ENCODE data around the gene MYOG. TPM values are rescaled to one million over a fixed set of nuclear protein-coding genes. Genes with fewer than 3 reads are reported as not detected.
A peak's percentile ranks its signal among the peaks of the same experiment; 100 is the strongest.

The MYOG gene
- total RNA-seq, 1 experiment from 2014 or later, result not detected

GRCh38 chr1:203130358-203130985, 44.7 kb upstream of the MYOG start:
- no TSS peak for BruUV-seq (replicated peaks)
- CTCF ChIA-PET, result interaction anchor here (1.4 to 1.9 kb wide), 3 partner anchors 9 to 42 kb away, joined by 3 to 7 read pairs (median 5); no protein-coding TSS in a partner anchor

GRCh38 chr1:203129501-203130231, 43.9 kb upstream of the MYOG start:
- H3K27me3 Mint-ChIP-seq (ENCODE audit: unreplicated experiment), result peaks cover 53% of the 10 kb centered on the region
- TF ChIP-seq CTCF (IDR thresholded peaks at IDR 0.05; ENCODE audit: unreplicated experiment), result no peak
- peaks cover 8% of the 10 kb centered on the region for H3K36me3 Mint-ChIP-seq (ENCODE audit: insufficient read depth, unreplicated experiment)
- no peaks in the 10 kb centered on the region for H3K9me3 Mint-ChIP-seq (ENCODE audit: low read depth, unreplicated experiment)
- no peak overlapping the region for H3K4me3 Mint-ChIP-seq (ENCODE audit: low read depth, unreplicated experiment)
- CTCF ChIA-PET, result interaction anchor here (0.6 to 1.9 kb wide), 4 partner anchors 9 to 337 kb away, joined by 3 to 7 read pairs (median 4); no protein-coding TSS in a partner anchor
- peak; percentile 68 for DNase-seq
- no peak overlapping the region for H3K27ac Mint-ChIP-seq (ENCODE audit: unreplicated experiment)
- intact Hi-C loops (cut with micrococcal nuclease; ENCODE audit: unreplicated experiment), result no loop called here
- H3K4me1 Mint-ChIP-seq (ENCODE audit: low read depth, unreplicated experiment), result peaks cover 31% of the 10 kb centered on the region
- no TSS peak for BruUV-seq (replicated peaks)

More at GRCh38 chr1:203130358-203130985, 44.7 kb upstream of the MYOG start:
- Mint-ChIP-seq H3K9me3 (ENCODE audit: low read depth, unreplicated experiment) (no peaks in the 10 kb centered on the region), H3K27ac (ENCODE audit: unreplicated experiment) (no peak overlapping the region), H3K4me3 (ENCODE audit: low read depth, unreplicated experiment) (no peak overlapping the region), H3K27me3 (ENCODE audit: unreplicated experiment) (peaks cover 44% of the 10 kb centered on the region), H3K4me1 (ENCODE audit: low read depth, unreplicated experiment) (peaks cover 31% of the 10 kb centered on the region), H3K36me3 (ENCODE audit: insufficient read depth, unreplicated experiment) (peaks cover 8% of the 10 kb centered on the region)
- no peak for TF ChIP-seq CTCF (IDR thresholded peaks at IDR 0.05; ENCODE audit: unreplicated experiment)
- no peak for DNase-seq
- intact Hi-C loops (cut with micrococcal nuclease; ENCODE audit: unreplicated experiment), result no loop called here

- Mint-ChIP-seq H3K4me3 (ENCODE audit: low read depth, unreplicated experiment) (peak overlapping the region; percentile 72), H3K27me3 (ENCODE audit: unreplicated experiment) (peaks cover 60% of the 10 kb centered on the region), H3K36me3 (ENCODE audit: insufficient read depth, unreplicated experiment) (peaks cover 8% of the 10 kb centered on the region), H3K4me1 (ENCODE audit: low read depth, unreplicated experiment) (peaks cover 31% of the 10 kb centered on the region), H3K9me3 (ENCODE audit: low read depth, unreplicated experiment) (no peaks in the 10 kb centered on the region), H3K27ac (ENCODE audit: unreplicated experiment) (no peak overlapping the region)
- CTCF ChIA-PET, result interaction anchor here (0.6 to 1.9 kb wide), 11 partner anchors 8 to 1353 kb away, joined by 3 to 13 read pairs (median 5); no protein-coding TSS in a partner anchor
- intact Hi-C loops (cut with micrococcal nuclease; ENCODE audit: unreplicated experiment), result no loop called here
- DNase-seq, result no peak
- no peak for TF ChIP-seq CTCF (IDR thresholded peaks at IDR 0.05; ENCODE audit: unreplicated experiment)
- BruUV-seq (replicated peaks), result no TSS peak
These were observed 43.1 kb upstream of the MYOG start for GRCh38 chr1:203128716-203129500.

GRCh38 chr1:203128431-203128715, 42.6 kb upstream of the MYOG start:
- intact Hi-C loops (cut with micrococcal nuclease; ENCODE audit: unreplicated experiment), result no loop called here
- Mint-ChIP-seq H3K27me3 (ENCODE audit: unreplicated experiment) (peaks cover 65% of the 10 kb centered on the region), H3K4me1 (ENCODE audit: low read depth, unreplicated experiment) (peaks cover 31% of the 10 kb centered on the region), H3K9me3 (ENCODE audit: low read depth, unreplicated experiment) (no peaks in the 10 kb centered on the region), H3K36me3 (ENCODE audit: insufficient read depth, unreplicated experiment) (peaks cover 8% of the 10 kb centered on the region), H3K27ac (ENCODE audit: unreplicated experiment) (no peak overlapping the region), H3K4me3 (ENCODE audit: low read depth, unreplicated experiment) (peak overlapping the region; percentile 72)
- no peak for DNase-seq
- TF ChIP-seq CTCF (IDR thresholded peaks at IDR 0.05; ENCODE audit: unreplicated experiment), result no peak
- no TSS peak for BruUV-seq (replicated peaks)
- CTCF ChIA-PET, result interaction anchor here (0.7 to 1.9 kb wide), 10 partner anchors 10 to 1353 kb away, joined by 3 to 13 read pairs (median 4); no protein-coding TSS in a partner anchor
